NCI-H128 (cell line): Measurements from ENCODE around the gene BMX.

Experiments used
- DNase-seq: peaks from one replicate; lab custom pipeline; 2025; ENCODE audit not compliant: unreplicated experiment; lab: John Stamatoyannopoulos, UW

BMX gene

GRCh38 chrX:15567886-15568616, 67.4 kb downstream of the BMX start:
- no peak for DNase-seq

GRCh38 chrX:15570145-15570544, 69.5 kb downstream of the BMX start:
- no peak for DNase-seq

- no peak for DNase-seq
These were observed 73.4 kb downstream of the BMX start for GRCh38 chrX:15574017-15574416.

- no peak for DNase-seq
These were observed 75.4 kb downstream of the BMX start for GRCh38 chrX:15576019-15576418.

GRCh38 chrX:15579778-15580747, 79.5 kb downstream of the BMX start:
- no peak for DNase-seq

GRCh38 chrX:15594371-15594770, 93.8 kb downstream of the BMX start:
- no peak for DNase-seq

GRCh38 chrX:15598026-15598425, 97.4 kb downstream of the BMX start:
- no peak for DNase-seq

GRCh38 chrX:15599461-15599860, 98.9 kb downstream of the BMX start:
- no peak for DNase-seq

GRCh38 chrX:15600049-15600448, 99.4 kb downstream of the BMX start:
- no peak for DNase-seq

- no peak for DNase-seq
These were observed 100.1 kb downstream of the BMX start, which contains the start of gene ACE2 for GRCh38 chrX:15600745-15601144. Gene ACE2, minus strand, starts transcription at chrX:15600960. Its CDS starts 49 bp downstream, at chrX:15600911.

GRCh38 chrX:15601932-15602331, 101.3 kb downstream of the BMX start:
- no peak for DNase-seq

- no peak for DNase-seq
These were observed 102.2 kb downstream of the BMX start for GRCh38 chrX:15602761-15603160.

- no peak for DNase-seq
These were observed 104.6 kb downstream of the BMX start for GRCh38 chrX:15605226-15605625.
